Uterus (tissue), 4 donors: ENCODE measurements around the gene MCM10. TPM values are rescaled to one million over a fixed set of nuclear protein-coding genes. Genes with fewer than 3 reads are reported as not detected.

Experiments
- DNase-seq, 2 donors: peaks; one replicate each; pipeline ENCODE4 v3.0.0-alpha.2; 2019 to 2020
- H3K27ac ChIP-seq, 2 donors: fragments of 200-600 bp; sonication (generic); 1 replicate in 1 of 2; 2 replicates in 1 of 2; pipeline ENCODE4 v1.5.1; 2016 to 2018
- H3K27me3 ChIP-seq, 2 donors: fragments of 200-600 bp; sonication (generic); one replicate each; pipeline ENCODE4 v1.5.1; 2018 to 2019; ENCODE audit warnings: control low read depth in 1 of 2
- H3K36me3 ChIP-seq, 2 donors: fragments of 200-600 bp; sonication (generic); one replicate each; pipeline ENCODE4 v1.5.1; 2019; ENCODE audit warnings: control low read depth in 1 of 2
- H3K4me1 ChIP-seq, 2 donors: fragments of 200-600 bp; sonication (generic); one replicate each; pipeline ENCODE4 v1.5.1; 2018 to 2019; ENCODE audit warnings: control low read depth in 1 of 2
- H3K4me3 ChIP-seq, 2 donors: fragments of 200-600 bp; sonication (generic); 1 replicate in 1 of 2; 2 replicates in 1 of 2; pipeline ENCODE4 v1.5.1; 2018 to 2019; ENCODE audit warnings: mild to moderate bottlenecking in 1 of 2
- H3K9me3 ChIP-seq, 2 donors: fragments of 200-600 bp; sonication (generic); one replicate each; pipeline ENCODE4 v1.5.1; 2019; ENCODE audit warnings: control low read depth in 1 of 2
- POLR2A ChIP-seq, 2 donors: fragments of 450-650 bp; IDR thresholded peaks; one replicate each; pipeline ENCODE4 v1.6.1; 2016; ENCODE audit warnings: antibody characterized with exemption in 2 of 2, mild to moderate bottlenecking in 1 of 2, moderate library complexity in 1 of 2
- intact Hi-C: fragments of 100-400 bp; cut with DNase I; formaldehyde crosslinking; loops from one replicate; pipeline ENCODE4 v1.15.1; 2023; ENCODE audit warnings: low total_unique reads
- total RNA-seq, 4 donors: library from RNA; depleted of rRNA in 3 of 4; stranded (reverse); fragments of >200 nt in 3 of 4; gene quantifications; one replicate each; pipeline versions ENCODE4 v1.1.0 to v1.2.4, GENCODE V29; 2014 to 2023
- TF ChIP-seq, protein P1 (sequence below), 4 experiments: fragments of 200-600 bp in 2 of 4; fragments of 450-650 bp in 2 of 4; sonication (generic) in 2 of 4; IDR thresholded peaks; one replicate each; pipeline ENCODE4 v1.5.1; 2016 to 2019; ENCODE audit warnings: antibody characterized with exemption in 4 of 4, mild to moderate bottlenecking in 2 of 4, moderate library complexity in 1 of 4
- donor health status: DM: yes; HTN: yes; CAD: no.

MCM10 gene
- total RNA-seq, 4 donors from 2014 or later, result 14.1 TPM; not detected in 3

- intact Hi-C loops, result no loop called here
- Histone ChIP-seq H3K27ac (no peak overlapping the region), H3K4me3 (no peak overlapping the region), H3K9me3 (no peaks in the 10 kb centered on the region), H3K27me3 (no peaks in the 10 kb centered on the region), H3K36me3 (no peaks in the 10 kb centered on the region), H3K4me1 (no peaks in the 10 kb centered on the region)
- no peak for DNase-seq
- no peak for TF ChIP-seq POLR2A (IDR thresholded peaks at IDR 0.05)
- TF ChIP-seq, protein P1, sequence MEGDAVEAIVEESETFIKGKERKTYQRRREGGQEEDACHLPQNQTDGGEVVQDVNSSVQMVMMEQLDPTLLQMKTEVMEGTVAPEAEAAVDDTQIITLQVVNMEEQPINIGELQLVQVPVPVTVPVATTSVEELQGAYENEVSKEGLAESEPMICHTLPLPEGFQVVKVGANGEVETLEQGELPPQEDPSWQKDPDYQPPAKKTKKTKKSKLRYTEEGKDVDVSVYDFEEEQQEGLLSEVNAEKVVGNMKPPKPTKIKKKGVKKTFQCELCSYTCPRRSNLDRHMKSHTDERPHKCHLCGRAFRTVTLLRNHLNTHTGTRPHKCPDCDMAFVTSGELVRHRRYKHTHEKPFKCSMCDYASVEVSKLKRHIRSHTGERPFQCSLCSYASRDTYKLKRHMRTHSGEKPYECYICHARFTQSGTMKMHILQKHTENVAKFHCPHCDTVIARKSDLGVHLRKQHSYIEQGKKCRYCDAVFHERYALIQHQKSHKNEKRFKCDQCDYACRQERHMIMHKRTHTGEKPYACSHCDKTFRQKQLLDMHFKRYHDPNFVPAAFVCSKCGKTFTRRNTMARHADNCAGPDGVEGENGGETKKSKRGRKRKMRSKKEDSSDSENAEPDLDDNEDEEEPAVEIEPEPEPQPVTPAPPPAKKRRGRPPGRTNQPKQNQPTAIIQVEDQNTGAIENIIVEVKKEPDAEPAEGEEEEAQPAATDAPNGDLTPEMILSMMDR (IDR thresholded peaks at IDR 0.05), result no peak
These were observed 21.1 kb downstream of the MCM10 start for GRCh38 chr10:13182424-13182823.

- H3K9me3 ChIP-seq, result no peaks in the 10 kb centered on the region
- no peak for TF ChIP-seq POLR2A (IDR thresholded peaks at IDR 0.05)
- TF ChIP-seq, protein P1 (IDR thresholded peaks at IDR 0.05), result no peak
- no peak overlapping the region for H3K27ac ChIP-seq
- DNase-seq, result no peak
- no peaks in the 10 kb centered on the region for H3K27me3 ChIP-seq
- H3K4me1 ChIP-seq, result no peaks in the 10 kb centered on the region
- no peaks in the 10 kb centered on the region for H3K36me3 ChIP-seq
- intact Hi-C loops, result no loop called here
- H3K4me3 ChIP-seq, result no peak overlapping the region
These were observed 22.3 kb downstream of the MCM10 start for GRCh38 chr10:13183625-13184024.

DNA sequence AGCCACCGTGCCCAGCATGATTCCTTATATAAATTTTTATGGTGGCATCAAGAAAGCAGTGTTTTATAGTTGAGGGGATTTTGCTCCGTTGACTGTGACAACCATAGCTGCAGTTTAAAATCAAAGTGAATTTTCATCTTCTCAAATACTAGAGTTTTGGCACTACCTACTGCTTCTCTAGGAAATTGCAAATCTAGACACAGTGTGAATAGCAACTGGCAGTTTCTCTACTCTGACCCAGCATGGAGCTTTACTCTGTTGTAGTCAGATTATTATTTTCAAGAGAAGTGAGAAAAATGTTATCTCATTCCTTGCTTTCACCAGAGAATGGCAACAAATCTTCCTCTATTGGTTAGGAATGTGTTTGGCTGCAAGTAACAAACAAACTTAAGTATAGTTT is 22.9 kb downstream of the MCM10 start:
- Histone ChIP-seq H3K9me3 (no peaks in the 10 kb centered on the region), H3K27me3 (no peaks in the 10 kb centered on the region), H3K4me3 (no peak overlapping the region), H3K27ac (no peak overlapping the region), H3K4me1 (no peaks in the 10 kb centered on the region), H3K36me3 (no peaks in the 10 kb centered on the region)
- TF ChIP-seq, protein P1 (IDR thresholded peaks at IDR 0.05), result no peak
- no peak for TF ChIP-seq POLR2A (IDR thresholded peaks at IDR 0.05)
- DNase-seq, result no peak
- intact Hi-C loops, result no loop called here

DNA sequence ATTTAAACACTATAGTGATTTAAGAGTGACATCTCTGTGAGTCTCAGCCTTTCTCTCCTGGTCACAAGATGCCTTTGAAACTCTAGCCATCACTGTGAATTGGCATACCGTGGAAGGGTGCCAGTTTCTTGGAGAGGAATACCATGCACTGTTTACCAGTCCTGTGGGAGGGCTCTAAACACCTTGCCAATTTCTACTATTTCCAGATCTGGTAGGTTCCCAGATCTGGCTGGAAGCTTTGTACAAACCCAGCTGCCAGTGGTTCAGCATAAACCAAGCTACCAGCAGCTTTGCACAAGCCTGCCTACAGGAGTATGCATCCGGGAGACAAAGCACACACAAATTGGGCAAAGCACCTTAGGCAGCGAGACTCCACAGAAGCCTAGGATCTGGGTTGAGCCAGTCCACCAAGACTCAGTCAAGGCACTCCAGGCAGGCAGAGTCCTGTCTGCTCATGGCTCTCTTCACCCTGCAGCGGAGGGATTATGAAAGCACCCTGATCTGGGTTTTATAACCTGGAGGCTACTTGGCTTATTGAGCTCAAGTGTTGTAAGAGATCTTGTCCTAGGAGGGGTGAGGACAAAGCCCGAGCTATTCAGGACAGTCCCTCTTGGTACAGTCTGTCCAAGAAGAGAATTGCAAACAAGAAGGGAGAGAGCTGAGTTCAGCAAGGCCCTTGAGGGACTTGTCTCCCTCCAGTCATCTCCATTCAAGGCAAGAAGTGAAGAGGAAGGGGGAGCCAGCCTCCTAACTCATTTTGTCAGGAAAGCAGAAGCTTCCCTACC is 23.6 kb downstream of the MCM10 start:
- DNase-seq, result no peak
- intact Hi-C loops, result no loop called here
- H3K27me3 ChIP-seq, result no peaks in the 10 kb centered on the region
- no peaks in the 10 kb centered on the region for H3K9me3 ChIP-seq
- no peak overlapping the region for H3K4me3 ChIP-seq
- no peaks in the 10 kb centered on the region for H3K36me3 ChIP-seq
- H3K4me1 ChIP-seq, result no peaks in the 10 kb centered on the region
- no peak overlapping the region for H3K27ac ChIP-seq
- TF ChIP-seq POLR2A (IDR thresholded peaks at IDR 0.05), result no peak
- TF ChIP-seq, protein P1 (IDR thresholded peaks at IDR 0.05), result no peak

- intact Hi-C loops, result no loop called here
- no peaks in the 10 kb centered on the region for H3K36me3 ChIP-seq
- no peaks in the 10 kb centered on the region for H3K9me3 ChIP-seq
- no peaks in the 10 kb centered on the region for H3K27me3 ChIP-seq
- TF ChIP-seq, protein P1 (IDR thresholded peaks at IDR 0.05), result no peak
- no peak for TF ChIP-seq POLR2A (IDR thresholded peaks at IDR 0.05)
- H3K4me1 ChIP-seq, result no peaks in the 10 kb centered on the region
- DNase-seq, result no peak
- no peak overlapping the region for H3K4me3 ChIP-seq
- no peak overlapping the region for H3K27ac ChIP-seq
These were observed 25.8 kb downstream of the MCM10 start for GRCh38 chr10:13187135-13187534.
